ENCODE results near the gene TBC1D22A.

Gene TBC1D22A

DNA sequence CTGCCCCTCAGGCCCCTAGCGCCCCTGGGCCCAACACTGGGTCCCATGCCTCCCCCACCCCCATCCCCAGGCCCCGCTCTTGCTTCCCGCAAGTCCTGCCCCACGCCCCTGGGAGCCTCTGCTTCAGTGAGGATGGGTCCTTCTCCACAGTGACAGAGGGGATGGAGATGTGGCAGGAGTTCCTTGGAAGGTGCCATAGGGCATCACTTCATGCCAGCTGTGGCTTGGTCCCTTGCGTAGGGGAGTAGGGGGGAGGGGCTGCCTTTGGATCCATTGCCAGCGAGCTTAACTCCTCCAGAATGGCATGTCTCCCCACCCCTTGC is 9.5 kb upstream of the TBC1D22A start:
- no peak for DNase-seq (ENCODE audit: low read depth in 2 of 2)
- no peak overlapping the region for H3K4me3 ChIP-seq (replicated peaks in 1 of 2; ENCODE audit: low read depth in 2 of 2, low read length in 2 of 2)
- TF ChIP-seq, protein P1, sequence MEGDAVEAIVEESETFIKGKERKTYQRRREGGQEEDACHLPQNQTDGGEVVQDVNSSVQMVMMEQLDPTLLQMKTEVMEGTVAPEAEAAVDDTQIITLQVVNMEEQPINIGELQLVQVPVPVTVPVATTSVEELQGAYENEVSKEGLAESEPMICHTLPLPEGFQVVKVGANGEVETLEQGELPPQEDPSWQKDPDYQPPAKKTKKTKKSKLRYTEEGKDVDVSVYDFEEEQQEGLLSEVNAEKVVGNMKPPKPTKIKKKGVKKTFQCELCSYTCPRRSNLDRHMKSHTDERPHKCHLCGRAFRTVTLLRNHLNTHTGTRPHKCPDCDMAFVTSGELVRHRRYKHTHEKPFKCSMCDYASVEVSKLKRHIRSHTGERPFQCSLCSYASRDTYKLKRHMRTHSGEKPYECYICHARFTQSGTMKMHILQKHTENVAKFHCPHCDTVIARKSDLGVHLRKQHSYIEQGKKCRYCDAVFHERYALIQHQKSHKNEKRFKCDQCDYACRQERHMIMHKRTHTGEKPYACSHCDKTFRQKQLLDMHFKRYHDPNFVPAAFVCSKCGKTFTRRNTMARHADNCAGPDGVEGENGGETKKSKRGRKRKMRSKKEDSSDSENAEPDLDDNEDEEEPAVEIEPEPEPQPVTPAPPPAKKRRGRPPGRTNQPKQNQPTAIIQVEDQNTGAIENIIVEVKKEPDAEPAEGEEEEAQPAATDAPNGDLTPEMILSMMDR (IDR thresholded peaks at IDR 0.05; ENCODE audit: low read depth, low read length) = no peak

DNA sequence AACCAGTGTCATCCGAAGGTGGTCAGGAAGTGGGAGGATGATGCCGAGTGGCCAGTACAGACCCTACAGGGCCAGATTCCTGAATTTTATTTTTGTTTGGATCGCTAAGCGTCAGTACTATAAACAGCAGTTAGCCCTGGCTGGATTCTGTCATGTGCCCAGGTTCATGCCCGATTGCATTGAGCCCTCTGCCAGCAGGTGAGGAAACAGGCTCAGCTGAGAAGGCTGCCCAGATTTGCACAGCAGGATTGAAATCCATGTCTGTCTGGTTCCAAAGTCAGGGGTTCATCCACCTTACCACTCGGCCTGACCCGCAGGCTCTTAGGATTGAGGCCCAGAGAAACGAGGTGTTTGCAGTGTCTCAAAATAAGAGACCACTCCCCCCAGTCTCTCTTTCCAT is 9.1 kb upstream of the TBC1D22A start:
- H3K4me3 ChIP-seq (replicated peaks in 1 of 2; ENCODE audit: low read depth in 2 of 2, low read length in 2 of 2) = no peak overlapping the region

DNA sequence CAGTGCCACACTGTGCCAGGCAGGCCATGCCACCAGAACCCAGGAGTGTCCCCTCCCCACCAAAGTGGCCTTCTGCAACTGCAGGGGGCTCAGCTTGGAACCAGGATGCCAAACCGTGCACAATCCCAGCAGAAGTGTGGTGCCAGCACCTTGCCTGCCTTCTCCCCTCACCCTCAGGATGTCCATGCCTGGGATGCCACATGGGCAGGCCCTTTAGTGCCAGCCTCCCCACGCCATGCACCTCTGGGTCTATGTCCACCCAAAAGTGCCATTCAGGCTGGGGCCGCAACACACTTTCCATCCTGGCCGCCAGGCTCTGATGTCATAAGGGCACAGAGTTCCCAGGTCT is 8.7 kb upstream of the TBC1D22A start:
- TF ChIP-seq, protein P1 (IDR thresholded peaks at IDR 0.05; ENCODE audit: low read depth, low read length) = no peak
- no peak for DNase-seq (ENCODE audit: low read depth in 2 of 2)
- peak overlapping the region in 1 of 2 donors; percentile 14 for H3K4me3 ChIP-seq (replicated peaks in 1 of 2; ENCODE audit: low read depth in 2 of 2, low read length in 2 of 2)

More for the DNA sequence above, 9.1 kb upstream of the TBC1D22A start:
- no peak for DNase-seq (ENCODE audit: low read depth in 2 of 2)
- TF ChIP-seq, protein P1 (IDR thresholded peaks at IDR 0.05; ENCODE audit: low read depth, low read length) = no peak

DNA sequence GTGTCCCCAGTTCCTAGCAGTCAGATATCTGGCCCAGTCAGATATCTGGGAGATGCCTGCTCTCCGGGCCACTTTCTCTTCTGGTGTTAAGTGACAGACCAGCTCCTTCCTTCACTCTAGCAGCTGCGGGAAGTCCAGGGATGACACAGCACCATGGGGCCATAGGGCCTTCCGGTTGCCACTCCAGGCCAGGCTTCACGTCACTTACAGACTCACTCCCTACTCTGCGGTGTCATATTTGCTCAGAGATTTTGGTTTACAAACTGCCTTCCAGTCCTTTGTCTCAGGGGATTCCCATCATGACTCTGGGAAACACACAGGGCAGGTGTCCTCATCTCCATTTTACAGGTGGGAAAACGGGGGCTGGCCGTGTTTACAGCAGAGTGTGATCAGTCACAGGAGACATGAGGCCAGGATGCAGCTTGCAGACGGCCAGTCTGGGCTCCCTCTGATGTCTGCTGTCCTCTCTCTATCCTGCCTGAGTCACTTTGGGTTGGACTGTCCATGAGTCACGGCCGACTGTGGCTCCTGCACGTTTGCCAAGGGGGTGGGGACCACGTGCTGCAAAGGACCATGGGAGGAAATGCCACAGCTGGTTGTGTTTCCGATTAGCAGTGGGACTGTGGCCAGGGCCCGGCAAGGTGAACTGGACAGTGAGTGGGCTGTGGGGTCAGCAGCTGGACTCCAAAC is 8.2 kb upstream of the TBC1D22A start:
- DNase-seq (ENCODE audit: low read depth in 2 of 2) = peak; percentile 96 to 99
- H3K4me3 ChIP-seq (replicated peaks in 1 of 2; ENCODE audit: low read depth in 2 of 2, low read length in 2 of 2) = peak overlapping the region in 1 of 2 donors; percentile 14
- TF ChIP-seq, protein P1 (IDR thresholded peaks at IDR 0.05; ENCODE audit: low read depth, low read length) = no peak

DNA sequence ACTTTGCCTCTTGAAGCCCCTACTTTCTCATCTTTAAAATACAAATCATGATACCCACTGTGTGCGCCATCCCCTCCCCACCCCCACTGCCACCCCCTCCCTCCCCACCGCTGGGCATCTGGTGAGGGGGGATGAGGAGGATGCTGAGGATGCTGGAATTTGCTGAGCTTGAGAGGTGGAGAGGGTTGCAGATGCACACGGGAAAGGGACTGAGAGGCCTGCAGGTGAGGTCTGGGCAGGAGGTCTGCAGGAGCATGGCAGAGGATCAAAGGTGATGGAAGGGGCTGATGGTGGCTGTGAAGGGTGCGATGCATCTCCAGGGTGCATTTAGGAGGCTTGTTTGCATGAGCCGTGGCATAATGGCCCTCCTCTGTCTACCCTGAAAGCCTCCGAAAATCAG is 7.6 kb upstream of the TBC1D22A start:
- no peak overlapping the region for H3K4me3 ChIP-seq (replicated peaks in 1 of 2; ENCODE audit: low read depth in 2 of 2, low read length in 2 of 2)
- TF ChIP-seq, protein P1 (IDR thresholded peaks at IDR 0.05; ENCODE audit: low read depth, low read length) = no peak

DNA sequence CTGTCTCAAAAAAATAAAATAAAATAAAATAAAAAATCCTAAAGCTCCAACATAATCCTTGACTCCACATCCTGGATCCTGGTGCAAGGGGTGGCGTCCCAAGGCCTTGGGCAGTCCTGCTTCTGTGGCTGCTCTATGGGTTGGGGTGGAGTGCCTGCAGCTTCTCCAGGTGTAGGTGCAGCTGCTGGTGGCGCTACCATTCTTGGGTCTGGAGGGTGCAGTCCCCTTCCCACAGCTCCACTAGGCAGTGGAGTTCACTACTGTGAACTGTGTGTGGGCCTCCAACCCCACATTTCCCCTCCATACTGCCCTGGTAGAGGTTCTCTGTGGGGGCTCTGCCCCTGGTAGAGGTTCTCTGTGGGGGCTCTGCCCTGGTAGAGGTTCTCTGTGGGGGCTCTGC is 6.9 kb upstream of the TBC1D22A start:
- TF ChIP-seq, protein P1 (IDR thresholded peaks at IDR 0.05; ENCODE audit: low read depth, low read length) = no peak
- no peak for DNase-seq (ENCODE audit: low read depth in 2 of 2)
- no peak overlapping the region for H3K4me3 ChIP-seq (replicated peaks in 1 of 2; ENCODE audit: low read depth in 2 of 2, low read length in 2 of 2)

More for the DNA sequence above, 7.6 kb upstream of the TBC1D22A start:
- no peak for DNase-seq (ENCODE audit: low read depth in 2 of 2)

DNA sequence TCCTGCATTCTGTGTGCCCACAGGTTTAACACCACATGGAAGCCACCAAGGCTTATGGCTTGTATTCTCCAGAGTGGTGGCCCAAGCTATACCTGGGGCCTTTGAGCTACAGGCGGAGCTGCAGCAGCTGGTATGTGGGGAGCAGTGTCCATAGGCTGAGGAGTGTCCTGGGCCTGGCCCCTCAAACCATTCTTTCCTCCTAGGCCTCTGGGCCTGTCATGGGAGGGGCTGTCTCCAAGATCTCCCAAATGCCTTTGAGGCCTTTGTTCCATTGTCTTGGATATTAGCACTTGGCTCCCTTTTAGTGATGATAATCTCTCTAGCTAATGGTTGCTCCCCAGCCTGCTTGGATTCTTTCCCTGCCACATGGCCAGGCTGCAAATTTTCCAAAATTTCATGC is 6.4 kb upstream of the TBC1D22A start:
- TF ChIP-seq, protein P1 (IDR thresholded peaks at IDR 0.05; ENCODE audit: low read depth, low read length) = no peak
- no peak overlapping the region for H3K4me3 ChIP-seq (replicated peaks in 1 of 2; ENCODE audit: low read depth in 2 of 2, low read length in 2 of 2)
- no peak for DNase-seq (ENCODE audit: low read depth in 2 of 2)
